ENCODE measurements around the gene DISC1.
"Not testable (repeated sequence)": the region's sequence is repeated elsewhere in the genome, so short reads cannot be mapped to it uniquely, and the experiment has no call there.

DISC1 gene

GRCh38 chr1:231927431-231927830, 300.8 kb downstream of the DISC1 start:
- no peak for DNase-seq (ENCODE audit: low read depth in 2 of 2)

- peak; percentile 48 to 49 for DNase-seq (ENCODE audit: low read depth in 2 of 2)
These were observed 302.7 kb downstream of the DISC1 start for GRCh38 chr1:231929311-231929710.

GRCh38 chr1:231930257-231930947, 303.8 kb downstream of the DISC1 start:
- no peak for DNase-seq (ENCODE audit: low read depth in 2 of 2)

- DNase-seq (ENCODE audit: low read depth in 2 of 2), result no peak
These were observed 304.6 kb downstream of the DISC1 start for GRCh38 chr1:231931146-231931545.

- DNase-seq (ENCODE audit: low read depth in 2 of 2), result no peak
These were observed 305.4 kb downstream of the DISC1 start for GRCh38 chr1:231931846-231932454.

- no peak for DNase-seq (ENCODE audit: low read depth in 2 of 2)
These were observed 307.4 kb downstream of the DISC1 start for GRCh38 chr1:231933711-231934626.

- DNase-seq (ENCODE audit: low read depth in 2 of 2), result no peak
These were observed 308.2 kb downstream of the DISC1 start for GRCh38 chr1:231934797-231935196.

GRCh38 chr1:231935856-231936255, 309.3 kb downstream of the DISC1 start:
- DNase-seq (ENCODE audit: low read depth in 2 of 2), result no peak

- no peak for DNase-seq (ENCODE audit: low read depth in 2 of 2)
These were observed 310.6 kb downstream of the DISC1 start for GRCh38 chr1:231936983-231937775.

- no peak for DNase-seq (ENCODE audit: low read depth in 2 of 2)
These were observed 311.6 kb downstream of the DISC1 start for GRCh38 chr1:231938211-231938610.

- no peak for DNase-seq (ENCODE audit: low read depth in 2 of 2)
These were observed 312.1 kb downstream of the DISC1 start for GRCh38 chr1:231938711-231939110.

GRCh38 chr1:231939118-231939517, 312.5 kb downstream of the DISC1 start:
- no peak for DNase-seq (ENCODE audit: low read depth in 2 of 2)

GRCh38 chr1:231940116-231940515, 313.5 kb downstream of the DISC1 start:
- DNase-seq (ENCODE audit: low read depth in 2 of 2), result no peak

- DNase-seq (ENCODE audit: low read depth in 2 of 2), result no peak
These were observed 314.1 kb downstream of the DISC1 start for GRCh38 chr1:231940701-231941100.

- no peak for DNase-seq (ENCODE audit: low read depth in 2 of 2)
These were observed 316.5 kb downstream of the DISC1 start for GRCh38 chr1:231943084-231943483.

- DNase-seq (ENCODE audit: low read depth in 2 of 2), result not testable (repeated sequence)
These were observed 321.5 kb downstream of the DISC1 start for GRCh38 chr1:231948102-231948501.

GRCh38 chr1:231949277-231950091, 322.9 kb downstream of the DISC1 start:
- DNase-seq (ENCODE audit: low read depth in 2 of 2), result no peak

GRCh38 chr1:231950331-231951128, 323.9 kb downstream of the DISC1 start:
- DNase-seq (ENCODE audit: low read depth in 2 of 2), result no peak

GRCh38 chr1:231951374-231951773, 324.8 kb downstream of the DISC1 start:
- DNase-seq (ENCODE audit: low read depth in 2 of 2), result peak; percentile 55 to 57

GRCh38 chr1:231952154-231952553, 325.6 kb downstream of the DISC1 start:
- no peak for DNase-seq (ENCODE audit: low read depth in 2 of 2)
